GM21526 (cell line): ENCODE results near the gene MAD1L1.

ENCODE experiments used
- ATAC-seq: cut with Tn5 transposase; IDR thresholded peaks from one replicate; pipeline ENCODE4 v1.9.1; 2021; ENCODE audit warnings: moderate library complexity; ENCODE audit not compliant: unreplicated experiment, low FRiP score

MAD1L1 gene

DNA sequence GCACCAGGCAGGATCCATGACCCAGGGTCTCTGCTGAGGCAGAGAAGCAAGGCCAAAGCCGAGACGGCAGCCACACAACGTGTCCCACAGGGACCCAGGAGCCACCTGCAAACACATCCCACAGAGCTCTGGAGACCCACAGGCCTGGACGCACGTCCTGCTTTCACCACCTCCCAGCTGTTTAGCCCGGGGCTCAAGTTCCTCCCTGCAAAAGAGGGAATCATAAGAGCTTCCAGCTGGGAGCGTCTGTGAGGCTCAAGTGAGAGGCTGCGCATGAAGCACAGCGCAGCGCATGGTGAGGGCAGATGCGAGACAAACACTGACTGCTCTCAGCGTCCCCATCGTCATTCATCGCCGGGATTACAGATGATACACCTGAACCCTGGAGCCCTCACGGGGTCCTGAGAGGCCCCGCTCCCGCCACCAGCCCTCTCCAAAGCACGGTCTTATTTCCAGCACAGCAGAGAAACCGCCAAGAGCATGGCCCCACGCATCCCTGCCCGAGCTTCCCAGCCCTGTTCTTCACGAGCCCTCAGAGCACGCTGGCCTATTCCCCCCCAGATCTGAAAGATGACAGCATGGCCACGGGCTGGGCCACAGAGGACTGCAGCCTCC, 88.7 kb downstream of the MAD1L1 start:
- ATAC-seq: no peak

DNA sequence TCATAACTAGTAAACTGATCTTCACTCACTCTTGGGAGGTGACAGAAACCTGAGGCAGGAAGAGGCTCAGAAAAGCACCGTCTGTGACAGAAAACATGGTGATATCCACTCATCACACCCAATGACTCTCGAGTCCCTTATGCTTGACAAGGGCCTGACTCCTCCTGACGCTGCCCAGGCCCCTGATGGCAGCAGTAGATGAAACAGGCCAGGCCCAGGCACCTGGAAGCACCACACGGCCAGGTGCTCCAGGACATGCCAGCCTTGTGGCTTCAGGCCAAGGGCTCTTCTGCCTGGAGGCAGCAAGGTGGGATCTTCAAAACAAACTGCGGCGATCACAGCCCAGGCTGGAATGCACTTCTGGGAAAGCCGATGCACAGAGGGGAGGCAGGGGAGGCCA, 89.3 kb downstream of the MAD1L1 start:
- no peak for ATAC-seq

DNA sequence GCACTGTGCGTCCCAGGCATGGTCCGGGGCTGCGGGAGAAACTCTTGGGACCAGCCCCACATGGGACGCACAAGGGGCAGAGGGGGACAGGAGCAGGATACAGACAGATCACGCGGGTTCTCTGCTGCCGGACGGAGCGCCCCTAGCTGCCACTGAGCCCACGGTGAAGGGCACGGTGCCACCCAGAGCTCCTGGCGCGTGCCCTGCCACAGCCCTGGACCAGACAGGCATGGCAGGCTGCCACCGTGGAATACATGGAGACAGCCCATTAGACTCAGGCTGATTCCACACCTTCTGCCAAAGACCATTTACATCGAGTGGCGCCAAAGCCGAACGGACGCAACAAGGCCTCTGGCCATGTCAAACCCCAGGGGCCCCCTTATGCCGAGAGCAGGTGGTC, 90.4 kb downstream of the MAD1L1 start:
- no peak for ATAC-seq

DNA sequence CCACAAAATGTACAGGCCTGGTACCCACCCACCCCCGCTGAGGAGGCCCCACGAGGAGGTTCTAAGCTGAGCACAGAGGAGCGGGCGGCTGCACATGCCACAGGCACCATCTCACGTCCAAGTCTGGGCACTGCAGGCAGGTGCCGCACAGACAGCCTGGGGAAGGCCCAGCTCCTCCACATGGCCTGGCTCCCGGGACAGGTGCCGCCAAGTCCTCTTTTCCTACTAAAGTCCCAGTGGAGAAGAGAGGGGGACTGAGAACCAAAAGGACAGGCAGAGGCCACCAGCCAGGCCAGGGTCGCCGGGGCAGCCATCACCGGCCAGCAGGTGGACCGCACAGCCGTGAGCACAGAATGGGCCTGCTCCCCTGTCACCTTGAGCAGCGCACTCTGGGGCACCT, 91.1 kb downstream of the MAD1L1 start:
- no peak for ATAC-seq

DNA sequence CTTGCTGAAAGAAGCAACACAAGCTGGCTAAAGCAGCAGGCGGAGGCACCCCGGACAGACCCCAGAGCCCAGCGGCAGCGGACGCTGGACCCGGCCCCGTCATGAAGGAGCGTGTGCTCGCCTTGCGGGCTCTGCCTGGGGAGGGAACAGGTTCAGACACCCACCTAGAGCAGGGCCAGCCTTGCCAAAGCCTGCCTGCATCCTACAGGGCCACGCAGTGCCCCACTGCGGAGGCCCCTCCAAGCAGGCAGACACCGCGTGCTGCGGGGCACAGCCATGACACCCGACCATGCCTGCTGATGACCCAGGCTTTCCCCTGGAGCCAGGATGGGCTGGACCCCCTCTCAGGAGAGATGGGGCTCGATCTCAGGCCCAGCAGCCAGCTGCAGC, 91.7 kb downstream of the MAD1L1 start:
- no peak for ATAC-seq

DNA sequence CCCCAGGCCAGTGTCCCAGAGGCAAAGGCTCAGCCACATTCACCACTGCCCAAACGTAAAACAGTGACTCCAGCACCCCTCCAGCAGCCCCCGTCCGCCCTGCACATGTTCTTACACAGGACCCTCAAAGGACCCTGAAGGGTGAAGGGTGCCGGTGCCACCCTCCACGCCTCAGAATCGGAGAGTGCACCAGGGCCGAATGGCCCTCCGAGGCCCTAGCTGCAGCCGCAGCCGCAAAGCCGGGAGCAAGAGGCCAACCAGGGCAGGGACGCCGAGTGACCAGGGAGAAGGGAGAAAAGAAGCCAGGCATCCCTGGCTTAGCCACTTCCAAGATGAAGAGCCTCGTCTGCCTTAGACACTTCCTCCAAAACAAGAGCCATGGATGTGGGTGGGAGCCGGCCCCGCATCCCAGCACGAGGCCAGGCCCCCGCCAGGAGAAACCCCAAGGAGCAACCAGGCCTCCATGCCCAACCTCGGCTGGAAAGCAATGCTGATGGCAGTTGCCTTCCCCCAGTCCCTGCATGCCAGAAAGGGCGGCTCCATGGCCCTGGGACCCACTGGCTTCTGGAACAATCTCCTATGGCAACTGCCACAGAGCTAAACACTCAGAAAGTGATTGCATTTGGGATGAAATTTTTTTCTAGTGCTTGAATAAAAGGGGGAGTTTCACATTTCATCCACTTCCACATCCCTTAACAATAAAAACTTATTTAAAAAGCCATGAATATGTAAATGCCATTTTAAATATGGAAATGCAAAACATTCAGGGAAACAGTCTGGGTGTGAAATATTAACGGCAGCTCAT, 92.3 kb downstream of the MAD1L1 start:
- no peak for ATAC-seq

DNA sequence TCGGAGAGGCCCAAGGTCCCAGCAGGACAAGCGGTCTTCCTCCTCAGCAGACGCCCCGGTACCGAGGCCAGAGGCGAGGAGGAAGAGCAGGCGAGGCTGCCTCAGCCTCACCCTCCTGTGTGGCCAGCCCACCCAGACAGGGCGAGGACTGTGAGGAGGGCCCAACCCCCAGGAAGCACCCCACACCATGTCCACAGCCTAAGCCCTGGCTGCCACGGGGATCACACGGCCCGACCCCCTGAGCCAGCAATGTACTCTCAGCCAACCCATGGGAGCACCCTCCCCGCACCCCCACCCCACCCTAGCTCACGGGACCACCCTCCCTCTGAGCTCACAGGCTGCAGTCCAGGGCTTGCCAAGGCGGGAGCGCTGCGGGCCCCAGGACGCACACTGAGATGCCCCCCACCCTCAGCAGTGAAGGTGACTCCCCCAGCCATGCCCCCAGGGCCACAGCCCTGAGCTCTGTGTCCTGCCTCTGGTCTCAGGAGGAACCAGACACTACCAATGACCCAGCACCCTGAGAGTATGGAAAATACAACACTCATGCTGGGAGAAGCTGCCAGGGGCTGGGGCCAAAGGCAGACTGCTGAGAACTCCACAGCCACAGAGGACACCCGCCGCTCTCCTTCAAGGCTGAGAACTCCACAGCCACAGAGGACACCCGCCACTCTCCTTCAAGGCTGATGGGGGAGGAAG, 93.6 kb downstream of the MAD1L1 start:
- no peak for ATAC-seq

DNA sequence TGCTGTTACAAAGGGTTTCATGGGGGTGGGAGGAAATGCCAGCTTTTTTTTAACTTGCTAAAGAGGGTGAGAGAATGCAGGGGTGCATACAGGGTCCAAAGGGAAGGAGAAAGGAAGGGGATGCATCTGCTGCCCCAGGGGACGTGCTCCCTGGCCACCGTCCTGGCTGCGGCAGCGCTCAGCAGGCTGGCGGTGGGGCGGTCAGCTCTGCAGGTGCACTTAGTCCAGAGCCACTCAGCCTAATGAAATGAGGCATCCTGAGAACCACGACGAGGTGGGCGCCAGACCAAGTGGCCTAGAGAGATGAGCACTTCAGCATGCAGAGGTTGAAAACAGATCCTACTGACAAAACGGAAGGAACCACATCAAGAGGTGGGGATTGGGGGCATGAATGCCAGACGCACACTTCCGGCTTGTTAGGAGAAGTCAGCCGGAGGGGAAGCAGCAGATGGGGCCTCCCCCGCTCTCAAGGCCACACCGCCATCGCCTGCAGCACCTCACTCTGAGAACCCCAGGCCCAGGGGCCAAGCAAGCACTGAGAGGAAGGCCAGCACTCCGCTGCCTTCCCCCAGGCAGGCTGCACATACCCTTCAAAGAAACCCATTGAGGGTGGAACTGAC, 94.5 kb downstream of the MAD1L1 start:
- no peak for ATAC-seq

DNA sequence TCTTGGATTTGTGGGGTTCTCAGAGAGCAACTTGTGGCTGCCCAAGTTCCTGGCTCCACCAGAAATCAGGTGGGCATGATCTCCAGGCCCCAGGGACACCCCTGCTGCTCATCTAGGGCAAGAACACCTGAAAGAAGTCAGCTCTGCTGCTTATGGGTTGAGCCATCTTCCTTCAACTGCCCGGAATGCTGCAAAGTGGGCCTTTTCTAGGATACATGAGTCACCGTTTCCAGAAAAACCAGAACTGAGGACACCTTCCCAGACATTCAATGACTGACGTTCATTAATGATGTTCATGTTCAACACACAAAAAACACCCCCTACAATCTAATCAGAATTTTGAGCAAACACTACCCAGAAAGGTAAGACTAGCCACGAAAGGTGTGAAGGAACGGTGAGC, 98.0 kb downstream of the MAD1L1 start:
- no peak for ATAC-seq

DNA sequence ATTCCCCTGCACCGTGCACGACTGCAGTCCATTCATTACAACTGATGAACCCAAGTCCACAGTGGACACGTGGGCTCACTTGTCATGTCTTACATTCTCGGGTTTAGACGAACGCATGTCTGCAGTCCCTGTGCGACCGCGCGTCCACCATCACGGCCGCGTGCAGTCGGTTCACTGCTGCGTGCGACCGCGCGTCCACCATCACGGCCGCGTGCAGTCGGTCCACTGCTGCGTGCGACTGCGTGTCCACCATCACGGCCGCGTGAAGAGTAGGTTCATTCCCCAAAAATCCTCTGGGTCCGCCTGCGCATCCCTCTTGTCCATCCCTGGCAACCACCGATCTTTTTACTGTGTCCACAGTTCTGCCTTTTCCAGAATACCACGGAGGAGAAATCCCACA, 100.5 kb downstream of the MAD1L1 start:
- no peak for ATAC-seq

DNA sequence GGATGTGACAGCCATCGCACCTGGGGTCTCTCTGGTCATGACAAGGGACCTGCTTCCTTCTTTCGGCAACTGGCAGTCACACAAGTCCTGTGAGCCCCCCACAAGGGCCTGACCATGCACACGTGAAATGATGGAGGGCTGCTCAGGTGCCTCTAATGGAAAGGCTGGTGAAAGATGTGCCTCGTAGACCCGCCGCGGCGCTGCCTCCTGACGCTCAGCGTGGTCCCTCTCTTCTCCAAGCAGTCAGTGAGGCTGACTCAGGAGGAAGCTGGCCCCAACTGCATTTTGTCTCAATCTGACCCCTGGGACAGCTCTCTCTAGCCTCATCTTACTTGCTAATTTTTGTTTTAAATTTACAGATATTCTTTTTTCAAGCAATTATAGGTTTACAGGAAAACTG, 100.9 kb downstream of the MAD1L1 start:
- no peak for ATAC-seq

DNA sequence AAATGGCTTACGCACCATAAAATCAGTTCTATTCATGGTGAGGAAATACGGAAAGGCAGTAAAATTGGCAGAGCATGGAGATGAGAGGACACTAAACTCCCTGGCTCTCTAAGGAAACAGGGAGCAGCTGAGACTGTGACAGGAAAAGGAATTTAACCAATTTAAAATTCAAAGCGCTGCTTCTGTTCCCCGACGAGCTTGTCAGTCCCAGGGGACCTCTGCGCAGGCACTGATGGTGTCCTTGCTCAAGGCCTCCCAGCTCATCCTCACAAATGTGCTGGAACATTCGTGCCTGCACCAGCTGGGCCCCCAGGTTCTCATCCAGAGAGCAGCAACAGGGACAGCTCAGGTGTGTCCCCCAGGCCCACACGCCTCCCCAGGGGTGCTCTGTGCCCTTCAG, 101.4 kb downstream of the MAD1L1 start:
- ATAC-seq: no peak

DNA sequence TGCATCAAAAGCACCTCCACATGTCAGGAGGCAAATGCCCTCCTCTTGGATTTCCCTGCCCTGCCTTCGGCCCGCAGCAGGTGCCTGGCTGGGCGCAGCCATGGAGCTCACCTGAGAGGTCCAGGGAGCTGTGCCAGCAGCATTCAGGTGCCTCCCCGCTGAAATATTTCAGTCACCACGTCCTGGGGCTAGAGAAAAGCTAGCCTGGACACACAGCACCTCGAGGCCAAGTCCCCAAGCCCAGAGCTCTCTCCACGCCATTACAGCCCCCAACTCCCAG, 102.7 kb downstream of the MAD1L1 start:
- no peak for ATAC-seq

DNA sequence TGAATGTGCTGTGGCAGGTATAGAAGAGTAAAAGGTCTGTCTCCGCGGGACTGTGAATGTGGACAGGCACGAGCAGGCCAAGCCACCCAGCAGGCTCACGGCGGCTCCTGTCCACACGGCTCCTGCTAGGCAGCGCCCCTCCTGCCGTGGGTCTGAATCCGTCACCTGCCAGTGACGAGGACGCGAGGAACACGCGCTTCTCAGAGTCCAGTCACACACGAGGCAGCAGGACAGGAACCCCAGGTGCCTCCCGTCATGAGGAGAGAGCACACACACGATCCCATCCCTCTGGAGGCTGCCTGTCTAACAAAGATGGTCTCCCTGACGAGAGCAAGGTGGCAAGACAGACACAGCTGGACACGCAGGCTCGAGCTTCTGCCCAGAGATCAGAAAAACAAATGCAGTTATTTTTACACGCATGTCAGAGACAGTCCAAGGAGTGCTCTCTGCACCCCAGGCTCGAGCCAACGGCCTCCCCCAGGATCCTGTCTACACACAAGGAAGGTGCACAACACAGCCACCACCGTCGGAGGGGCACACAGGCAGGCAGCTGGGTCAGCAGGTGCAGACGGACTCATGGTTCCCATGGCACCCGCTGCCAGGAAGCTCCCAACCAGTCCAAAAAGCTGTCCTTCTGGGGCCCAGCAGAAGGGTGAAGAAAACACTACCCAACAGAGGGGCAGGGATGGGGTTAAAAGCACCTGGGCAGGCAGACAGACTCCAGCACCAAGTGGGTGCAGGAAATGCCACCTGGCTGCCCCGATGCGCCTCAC, 103.2 kb downstream of the MAD1L1 start:
- no peak for ATAC-seq

DNA sequence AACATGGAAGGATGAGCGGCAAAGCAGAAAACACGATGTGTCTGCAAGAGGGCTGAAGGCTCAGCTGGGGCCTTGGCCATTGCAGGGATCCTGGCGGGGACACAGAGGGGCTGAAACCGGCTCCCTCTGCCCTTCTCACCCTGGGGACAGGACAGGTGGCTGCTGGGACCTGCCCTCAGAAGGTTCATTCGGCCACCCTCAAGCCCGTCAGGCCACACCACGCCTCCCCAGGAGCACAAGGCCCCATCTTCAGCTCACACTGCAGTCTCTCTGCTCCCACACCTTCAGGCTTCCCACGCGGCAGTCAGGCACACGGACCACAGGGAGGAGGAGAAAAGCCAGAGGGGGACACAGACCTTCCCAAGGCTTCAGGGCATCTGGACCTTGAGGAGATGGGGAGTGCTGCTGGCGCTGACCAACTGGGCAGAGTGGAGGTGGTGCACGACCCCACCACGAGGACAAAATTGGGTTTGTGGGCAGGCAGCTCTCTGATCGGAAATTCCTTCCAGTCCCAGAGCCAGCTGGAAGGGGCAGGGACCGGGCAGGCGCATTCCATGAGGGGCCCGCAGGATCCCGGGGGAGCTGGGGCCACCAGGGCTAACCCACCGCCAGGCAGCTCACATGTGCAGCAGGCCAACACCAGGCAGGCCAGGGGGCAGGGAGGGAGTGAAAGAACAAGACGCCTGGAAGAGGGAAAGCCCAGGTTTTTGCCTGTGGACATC, 104.0 kb downstream of the MAD1L1 start:
- ATAC-seq: no peak

DNA sequence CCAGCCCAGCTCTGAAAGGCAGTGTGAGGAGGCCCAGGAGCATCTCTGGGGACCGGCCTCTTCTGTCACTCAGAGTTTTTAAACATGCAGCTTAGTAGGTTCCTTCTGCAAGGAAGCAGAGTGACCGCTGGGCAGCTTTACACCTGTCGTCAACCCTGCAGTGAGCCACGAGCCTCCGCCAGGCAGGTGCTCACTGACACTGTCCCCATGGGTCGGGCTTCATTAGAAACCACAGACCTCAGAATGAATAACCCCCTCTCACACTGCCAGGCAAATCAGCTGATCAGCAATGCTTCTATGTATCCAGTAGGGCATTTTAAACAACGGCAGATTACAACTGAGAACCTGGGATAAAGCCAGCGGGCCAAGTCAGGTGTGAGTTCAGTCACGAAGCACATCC, 106.1 kb downstream of the MAD1L1 start:
- ATAC-seq: no peak

DNA sequence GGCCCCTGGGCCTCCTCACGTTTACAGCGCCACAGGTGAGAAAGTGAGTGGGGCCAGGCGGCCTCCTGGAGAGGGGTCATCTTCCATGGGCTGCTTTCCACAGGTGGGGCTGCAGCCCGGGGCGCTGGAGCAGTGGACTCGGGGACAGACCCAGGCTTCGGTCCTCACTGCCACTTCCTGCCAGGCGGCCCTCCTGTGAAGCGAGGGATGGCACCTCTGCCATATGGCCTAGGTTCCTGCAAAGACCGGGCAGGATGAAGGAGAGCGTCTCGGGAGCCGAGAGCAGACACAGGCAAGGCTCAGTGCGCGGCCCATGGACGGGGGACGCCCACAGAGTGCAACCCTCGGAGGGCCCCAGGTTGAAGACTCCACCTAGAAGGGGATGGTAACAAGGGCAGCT, 106.8 kb downstream of the MAD1L1 start:
- ATAC-seq: no peak

DNA sequence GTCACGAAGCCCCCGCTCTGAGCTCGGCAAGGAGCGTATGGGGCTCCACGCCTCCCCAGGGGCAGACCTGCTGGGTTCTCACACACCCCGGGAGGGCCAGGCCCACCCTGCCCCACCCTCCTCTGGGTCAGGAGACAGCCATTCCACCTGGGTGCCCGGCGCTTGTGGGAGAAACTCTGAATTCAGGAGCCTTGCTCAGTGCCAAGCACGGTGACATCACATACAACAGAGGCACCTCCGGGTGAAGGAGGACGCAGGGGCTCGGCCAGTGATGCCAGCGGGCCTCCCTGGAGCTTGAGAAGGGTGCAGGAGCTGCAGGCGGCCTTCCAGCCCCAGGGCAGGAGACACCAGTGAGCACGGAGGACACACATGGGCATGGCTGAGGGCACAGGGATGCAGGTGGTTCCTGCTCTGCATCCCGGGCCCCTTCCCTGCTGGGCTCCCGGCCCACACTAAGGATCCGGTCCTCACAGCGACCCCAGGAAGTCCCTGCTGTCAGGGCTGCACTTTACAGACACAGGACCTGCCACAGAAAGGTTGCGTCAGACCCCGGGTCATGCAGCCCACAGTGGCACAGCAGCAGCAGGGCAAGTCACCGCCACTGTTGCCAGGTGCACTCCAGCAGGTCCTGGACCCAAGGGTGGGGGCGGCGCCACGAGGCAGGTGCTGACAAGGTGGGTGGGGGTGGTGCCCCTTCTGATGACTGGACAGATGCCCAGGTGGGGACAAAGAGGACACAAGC, 108.0 kb downstream of the MAD1L1 start:
- no peak for ATAC-seq

DNA sequence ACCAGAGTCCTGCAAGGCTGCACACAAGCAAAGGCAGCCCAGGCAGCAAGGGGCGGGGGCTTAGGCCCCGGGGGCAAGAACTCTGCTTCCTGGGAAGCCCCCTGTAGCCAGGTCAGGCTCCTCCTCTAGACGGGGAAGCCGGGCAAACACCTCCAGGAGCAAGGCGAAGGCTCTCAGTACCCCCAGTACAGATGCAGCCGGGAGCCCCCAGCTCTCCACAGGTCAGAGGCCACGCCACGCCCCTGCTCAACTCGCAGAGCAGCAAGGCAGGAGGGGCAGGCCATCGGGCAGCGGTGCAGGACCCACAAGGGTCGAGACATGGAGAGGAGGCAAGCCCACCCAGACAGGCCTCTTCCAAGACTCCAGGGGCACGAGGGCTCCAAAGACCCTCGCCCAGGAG, 108.8 kb downstream of the MAD1L1 start:
- no peak for ATAC-seq

DNA sequence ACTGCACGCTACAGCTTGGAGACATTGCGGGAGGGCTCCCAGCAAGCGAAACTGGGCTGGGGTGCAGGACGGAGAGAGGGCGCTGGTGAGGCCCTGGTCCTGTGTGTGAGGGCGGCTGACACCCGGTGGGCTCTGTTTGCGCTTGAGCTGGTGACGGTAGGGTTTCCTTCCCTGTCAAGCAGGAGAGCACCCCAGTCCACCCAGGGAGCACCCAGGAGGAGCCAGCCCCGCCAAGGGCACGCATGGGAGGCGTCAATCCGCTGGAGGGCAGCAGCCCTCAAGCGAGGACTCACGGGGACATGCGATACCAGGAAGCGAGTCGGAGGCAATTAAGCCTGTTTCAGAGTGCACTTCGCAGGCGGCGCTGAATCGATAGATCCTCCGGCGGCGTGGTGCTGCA, 109.4 kb downstream of the MAD1L1 start:
- ATAC-seq: no peak
